Ishikawa (cell line): Measurements from ENCODE around the gene LPGAT1.

Experiments
- CEBPB ChIP-seq: IDR thresholded peaks from 2 replicates; pipeline ENCODE4 v1.6.1; 2012
- CREB1 ChIP-seq: IDR thresholded peaks from 2 replicates; pipeline ENCODE4 v1.6.1; 2012; ENCODE audit warnings: low read depth
- EGR1 ChIP-seq: IDR thresholded peaks from 2 replicates; pipeline ENCODE4 v1.6.1; 2012
- EP300 ChIP-seq: IDR thresholded peaks from 2 replicates; pipeline ENCODE4 v1.6.1; 2012; ENCODE audit warnings: borderline replicate concordance
- FOXM1 ChIP-seq: IDR thresholded peaks from 2 replicates; pipeline ENCODE4 v1.6.1; 2012; ENCODE audit warnings: low read depth, borderline replicate concordance
- MAX ChIP-seq: IDR thresholded peaks from 2 replicates; pipeline ENCODE4 v1.6.1; 2012
- NFIC ChIP-seq: IDR thresholded peaks from 2 replicates; pipeline ENCODE4 v1.6.1; 2012
- RAD21 ChIP-seq: IDR thresholded peaks from 2 replicates; pipeline ENCODE4 v1.6.1; 2012; ENCODE audit warnings: low read depth
- REST ChIP-seq: IDR thresholded peaks from 2 replicates; pipeline ENCODE4 v1.6.1; 2012; ENCODE audit warnings: low read depth, mild to moderate bottlenecking
- TAF1 ChIP-seq: IDR thresholded peaks from 2 replicates; pipeline ENCODE4 v1.6.1; 2012; ENCODE audit warnings: low read depth, mild to moderate bottlenecking
- TCF12 ChIP-seq: IDR thresholded peaks from 2 replicates; pipeline ENCODE4 v1.6.1; 2012; ENCODE audit warnings: low read depth
- TEAD4 ChIP-seq: IDR thresholded peaks from 2 replicates; pipeline ENCODE4 v1.6.1; 2012
- USF1 ChIP-seq: IDR thresholded peaks from 2 replicates; pipeline ENCODE4 v1.6.1; 2012
- YY1 ChIP-seq: IDR thresholded peaks from 2 replicates; pipeline ENCODE4 v1.6.1; 2012; ENCODE audit warnings: low read depth
- ZBTB7A ChIP-seq: IDR thresholded peaks from 2 replicates; pipeline ENCODE4 v1.6.1; 2012; ENCODE audit warnings: low read depth

LPGAT1 gene

GRCh38 chr1:211816586-211816985, 14.0 kb downstream of the LPGAT1 start:
- TF ChIP-seq FOXM1, result no peak
- no peak for TF ChIP-seq ZBTB7A

GRCh38 chr1:211814313-211814712, 16.2 kb downstream of the LPGAT1 start:
- no peak for TF ChIP-seq CREB1
- TF ChIP-seq REST, result peak; percentile 35; the same call in 1 of the 2 replicates
- TF ChIP-seq TAF1, result no peak
- TF ChIP-seq FOXM1, result no peak
- no peak for TF ChIP-seq NFIC

- no peak for TF ChIP-seq TAF1
- no peak for TF ChIP-seq ZBTB7A
- TF ChIP-seq TCF12, result no peak
- TF ChIP-seq REST, result no peak
- TF ChIP-seq CEBPB, result no peak
- TF ChIP-seq TEAD4, result no peak
Observed at GRCh38 chr1:211813590-211813989, 17.0 kb downstream of the LPGAT1 start.

- no peak for TF ChIP-seq EGR1
- TF ChIP-seq YY1, result no peak
- no peak for TF ChIP-seq REST
- no peak for TF ChIP-seq MAX
- TF ChIP-seq TCF12, result no peak
- no peak for TF ChIP-seq CEBPB
- no peak for TF ChIP-seq EP300
Observed at GRCh38 chr1:211812584-211812983, 18.0 kb downstream of the LPGAT1 start.

GRCh38 chr1:211811848-211812247, 18.7 kb downstream of the LPGAT1 start:
- TF ChIP-seq YY1 (no peak), FOXM1 (no peak), TCF12 (no peak), TEAD4 (no peak), CREB1 (no peak), RAD21 (no peak), NFIC (no peak), REST (no peak), CEBPB (no peak), EP300 (no peak), ZBTB7A (no peak), USF1 (no peak), MAX (no peak)
